H1 (cell line): Measurements from ENCODE around the gene TXNDC11. TPM values are rescaled to one million over a fixed set of nuclear protein-coding genes. Genes with fewer than 3 reads are reported as not detected.
A peak's percentile ranks its signal among the peaks of the same experiment; 100 is the strongest.

Experiments
- CTCF ChIA-PET: fragments of 300-600 bp; sonication (Branson Sonifier 250); formaldehyde crosslinking; loops from one replicate; lab custom pipeline; 2021; ENCODE audit not compliant: partially characterized antibody; lab: Charles Lee
- POLR2A ChIA-PET: fragments of 300-600 bp; sonication (Branson Sonifier 250); formaldehyde crosslinking; loops from one replicate; lab custom pipeline; 2021; ENCODE audit warnings: inconsistent platforms; ENCODE audit not compliant: partially characterized antibody; lab: Charles Lee
- DNase-seq, 2 experiments: peaks; one replicate each; pipeline versions ENCODE4 v3.0.0 to v3.0.0-alpha.2; 2010 to 2022; ENCODE audit warnings: low spot score in 2 of 2, low read depth in 1 of 2, mixed read lengths in 1 of 2
- FAIRE-seq: peaks from 2 replicates; lab custom pipeline; 2011; peaks lifted over from hg19 to GRCh38; lab: Jason Lieb, UNC
- H2AFZ ChIP-seq: 2 replicates; pipeline ENCODE4 v1.8.1; 2012; ENCODE audit warnings: low read length, inconsistent platforms
- H2AK5ac ChIP-seq: 2 replicates; pipeline ENCODE4 v1.6.1; 2013; ENCODE audit warnings: low read depth, low read length
- H2BK120ac ChIP-seq: replicated peaks from 2 replicates; pipeline ENCODE3; 2013; ENCODE audit warnings: low read depth, low read length, inconsistent platforms
- H2BK12ac ChIP-seq: 2 replicates; pipeline ENCODE4 v1.6.1; 2013; ENCODE audit warnings: low read depth, low read length
- H2BK15ac ChIP-seq: 2 replicates; pipeline ENCODE4 v1.6.1; 2013; ENCODE audit warnings: low read length
- H2BK20ac ChIP-seq: 2 replicates; pipeline ENCODE4 v1.6.1; 2013; ENCODE audit warnings: low read length
- H2BK5ac ChIP-seq: 2 replicates; pipeline ENCODE4 v1.6.1; 2013; ENCODE audit warnings: low read depth, low read length
- H3K14ac ChIP-seq: 2 replicates; pipeline ENCODE4 v1.6.1; 2013; ENCODE audit warnings: inconsistent platforms; ENCODE audit not compliant: insufficient read length
- H3K18ac ChIP-seq: 2 replicates; pipeline ENCODE4 v1.6.1; 2013; ENCODE audit warnings: low read length; ENCODE audit errors: extremely low read depth
- H3K23ac ChIP-seq: 2 replicates; pipeline ENCODE4 v1.6.1; 2013; ENCODE audit warnings: inconsistent platforms; ENCODE audit not compliant: insufficient read length
- H3K23me2 ChIP-seq: 2 replicates; pipeline ENCODE4 v1.6.1; 2013; ENCODE audit warnings: low read depth, low read length
- H3K27ac ChIP-seq: 2 replicates; pipeline ENCODE4 v1.6.1; 2011; ENCODE audit warnings: low read depth, low read length, inconsistent platforms
- H3K27me3 ChIP-seq, 4 experiments: replicated peaks in 1 of 4; 1 replicate in 1 of 4; 2 replicates in 3 of 4; pipeline versions ENCODE4 v1.6.1 to v1.8.1; 2011 to 2013; ENCODE audit warnings: low read length in 3 of 4, mild to moderate bottlenecking in 3 of 4, inconsistent platforms in 2 of 4, mixed read lengths in 2 of 4, moderate library complexity in 1 of 4; ENCODE audit not compliant: control insufficient read depth in 3 of 4, insufficient read depth in 3 of 4; ENCODE audit errors: extremely low read depth in 1 of 4
- H3K36me3 ChIP-seq, 4 experiments: 2 replicates each; pipeline versions ENCODE4 v1.6.1 to v1.8.1; 2011 to 2013; ENCODE audit warnings: mild to moderate bottlenecking in 4 of 4, low read length in 3 of 4, moderate library complexity in 2 of 4, control low read depth in 1 of 4, inconsistent platforms in 1 of 4; ENCODE audit not compliant: insufficient read depth in 4 of 4, control insufficient read depth in 2 of 4
- H3K4ac ChIP-seq: replicated peaks from 2 replicates; pipeline ENCODE3; 2013; ENCODE audit warnings: low read length, low read depth, mixed read lengths, inconsistent platforms; ENCODE audit not compliant: insufficient read length
- H3K4me1 ChIP-seq, 4 experiments: replicated peaks in 1 of 4; 1 replicate in 1 of 4; 2 replicates in 3 of 4; pipeline versions ENCODE4 v1.6.1 to v1.8.1; 2011 to 2013; ENCODE audit warnings: low read length in 3 of 4, inconsistent platforms in 2 of 4, mixed read lengths in 1 of 4; ENCODE audit not compliant: insufficient read depth in 4 of 4, control insufficient read depth in 3 of 4
- H3K4me2 ChIP-seq, 2 experiments: 2 replicates each; pipeline versions ENCODE4 v1.6.1 to v1.8.1; 2011 to 2013; ENCODE audit warnings: low read depth in 2 of 2, low read length in 2 of 2, control low read depth in 1 of 2, inconsistent platforms in 1 of 2, mild to moderate bottlenecking in 1 of 2; ENCODE audit not compliant: insufficient read depth in 1 of 2
- H3K4me3 ChIP-seq, 4 experiments: fragments of 200-600, 300-600 bp in 1 of 4; sonication (generic), shearing (Covaris generic), sonication (Bioruptor Twin) in 1 of 4; 2 replicates each; pipeline versions ENCODE4 v1.5.1 to v1.8.1; 2011 to 2016; ENCODE audit warnings: low read length in 4 of 4, low read depth in 3 of 4, control low read depth in 2 of 4, inconsistent platforms in 2 of 4, mild to moderate bottlenecking in 2 of 4, mixed read lengths in 1 of 4, moderate library complexity in 1 of 4; ENCODE audit not compliant: insufficient read depth in 2 of 4; ENCODE audit errors: extremely low read depth in 1 of 4
- H3K56ac ChIP-seq: replicated peaks from 2 replicates; pipeline ENCODE3; 2013; ENCODE audit warnings: low read depth, mild to moderate bottlenecking, mixed read lengths, low read length, inconsistent platforms; ENCODE audit not compliant: insufficient read length
- H3K79me1 ChIP-seq: 2 replicates; pipeline ENCODE4 v1.6.1; 2013; ENCODE audit warnings: low read depth, low read length, control low read depth
- H3K79me2 ChIP-seq, 2 experiments: 2 replicates each; pipeline versions ENCODE4 v1.6.1 to v1.8.1; 2012 to 2013; ENCODE audit warnings: low read length in 2 of 2, mild to moderate bottlenecking in 2 of 2, inconsistent platforms in 1 of 2; ENCODE audit not compliant: insufficient read depth in 2 of 2, control insufficient read depth in 1 of 2
- H3K9ac ChIP-seq, 4 experiments: replicated peaks in 1 of 4; 1 replicate in 1 of 4; 2 replicates in 3 of 4; pipeline versions ENCODE4 v1.6.1 to v1.8.1; 2011 to 2013; ENCODE audit warnings: low read depth in 3 of 4, low read length in 3 of 4, control low read depth in 2 of 4, mild to moderate bottlenecking in 2 of 4, moderate library complexity in 2 of 4, inconsistent platforms in 1 of 4; ENCODE audit errors: extremely low read depth in 1 of 4
- H3K9me3 ChIP-seq, 2 experiments: 2 replicates each; pipeline versions ENCODE4 v1.6.1 to v1.8.1; 2012 to 2013; ENCODE audit warnings: mild to moderate bottlenecking in 2 of 2, moderate library complexity in 2 of 2, control low read depth in 1 of 2, inconsistent platforms in 1 of 2, low read depth in 1 of 2, low read length in 1 of 2, mixed read lengths in 1 of 2; ENCODE audit not compliant: insufficient read depth in 2 of 2
- H4K20me1 ChIP-seq, 2 experiments: replicated peaks in 1 of 2; 2 replicates each; pipeline versions ENCODE3 to v1.8.1; 2011 to 2013; ENCODE audit warnings: inconsistent platforms in 2 of 2, low read length in 2 of 2, mild to moderate bottlenecking in 1 of 2; ENCODE audit not compliant: insufficient read depth in 2 of 2, control insufficient read depth in 1 of 2
- H4K5ac ChIP-seq: 2 replicates; pipeline ENCODE4 v1.6.1; 2013; ENCODE audit warnings: low read length, low read depth, mixed read lengths, inconsistent platforms; ENCODE audit not compliant: insufficient read length
- H4K8ac ChIP-seq: 2 replicates; pipeline ENCODE4 v1.8.0; 2013; ENCODE audit warnings: mild to moderate bottlenecking, moderate library complexity, low read length, inconsistent platforms; ENCODE audit not compliant: insufficient read depth; ENCODE audit errors: extremely low read depth
- H4K91ac ChIP-seq: replicated peaks from 2 replicates; pipeline ENCODE3; 2013; ENCODE audit warnings: low read length, mixed read lengths, inconsistent platforms; ENCODE audit not compliant: insufficient read length
- BRCA1 ChIP-seq: IDR thresholded peaks from 2 replicates; pipeline ENCODE4 v1.6.1; 2012; ENCODE audit warnings: low read depth, low read length, improper control_type of control experiment
- NRF1 ChIP-seq: IDR thresholded peaks from 2 replicates; pipeline ENCODE4 v1.6.1; 2011; ENCODE audit warnings: mild to moderate bottlenecking, low read depth, low read length, improper control_type of control experiment
- WGBS, 2 experiments: shearing (Covaris generic) in 1 of 2; methylation state at CpG; one replicate each; pipeline versions ENCODE4 v1.1.6 to v1.1.7; 2013 to 2015; ENCODE audit warnings: low lambda C conversion rate in 2 of 2, mixed read lengths in 2 of 2, inconsistent platforms in 1 of 2, low coverage in 1 of 2, missing lambda C conversion rate in 1 of 2; ENCODE audit not compliant: insufficient replicate concordance in 2 of 2, insufficient coverage in 1 of 2, insufficient read length in 1 of 2; ENCODE audit errors: extremely low coverage in 1 of 2, missing lambda C conversion rate in 1 of 2; 5-methylcytosine and 5-hydroxymethylcytosine counted together
- polyA plus RNA-seq, 7 experiments: library from polyadenylated mRNA; depleted of rRNA in 3 of 7; stranded (reverse) in 5 of 7; unstranded in 2 of 7; fragments of >200 nt in 5 of 7; fragments of 200-250 nt in 2 of 7; gene quantifications; 1 replicate in 5 of 7; 2 replicates in 1 of 7; 4 replicates in 1 of 7; pipeline versions ENCODE4 v1.2.1 to v1.2.3, GENCODE V29; 2011 to 2013; ENCODE audit warnings: missing spikeins in 2 of 7, mixed read lengths in 2 of 7
- total RNA-seq: library from RNA; stranded (reverse); fragmentation: NEBNext Ultra II Directional; extraction: Animal tissue kit (Norgen Biotek cat#: 25700); gene quantifications from 2 replicates; pipeline ENCODE4 v1.2.1, GENCODE V29; 2021

TXNDC11 gene
- total and polyA plus RNA-seq, 2 of the 8 experiments (the other 6 are each of a cell fraction or from before 2014, with no cell fraction given): 13.5 to 13.8 TPM

GRCh38 chr16:11633113-11633512 lies 109.5 kb downstream of the TXNDC11 start:
- H3K4me2 ChIP-seq: no peak overlapping the region
- no peaks in the 10 kb centered on the region for H3K36me3 ChIP-seq
- peak overlapping the region; percentile 36; the same call in 1 of the 2 replicates for H4K8ac ChIP-seq

More at GRCh38 chr16:11633113-11633512, 109.5 kb downstream of the TXNDC11 start:
- Histone ChIP-seq H3K4me3 (no peak overlapping the region), H2BK5ac (no peak overlapping the region; the same call in 1 of the 2 replicates), H2BK120ac (no peak overlapping the region), H2BK12ac (0 out of 2 replicates have a peak overlapping the region, but pooled peaks have one; percentile 64), H2BK20ac (no peak overlapping the region), H3K27ac (no peak overlapping the region), H3K79me2 (no peaks in the 10 kb centered on the region), H3K56ac (no peak overlapping the region), H3K27me3 (no peaks in the 10 kb centered on the region), H3K4ac (no peak overlapping the region), H3K18ac (no peak overlapping the region), H2AK5ac (no peak overlapping the region; the same call in 1 of the 2 replicates), H3K23me2 (0 out of 2 replicates have a peak, but pooled peaks cover 2% of the 10 kb centered on the region), H4K91ac (no peak overlapping the region), H3K4me1 (peaks cover 0 to 20% (median 15%) of the 10 kb centered on the region in 4 experiments; a peak in 6 of 7 replicates), H3K23ac (no peak overlapping the region), H3K14ac (no peak overlapping the region), H4K5ac (no peak overlapping the region), H2BK15ac (0 out of 2 replicates have a peak overlapping the region, but pooled peaks have one; percentile 46), H3K9me3 (no peaks in the 10 kb centered on the region), H3K79me1 (no peaks in the 10 kb centered on the region; the same call in 1 of the 2 replicates), H2AFZ (no peak overlapping the region), H4K20me1 (no peaks in the 10 kb centered on the region), H3K9ac (no peak overlapping the region)
- DNase-seq (no peak), FAIRE-seq (no peak)
- TF ChIP-seq BRCA1 (no peak), NRF1 (no peak)
- CTCF ChIA-PET: no interaction called here
- POLR2A ChIA-PET: interaction anchor here (1.0 kb wide), 1 partner anchor 11 kb away, joined by 3 read pairs; no protein-coding TSS in a partner anchor
- 90% methylated on average over 3 of the region's 3 CpGs; no CpG with 5 or more reads in 1 of the 2 experiments for WGBS, 2 experiments
